Measurements from ENCODE around the gene DLG1. TPM values are rescaled to one million over a fixed set of nuclear protein-coding genes. Genes with fewer than 3 reads are reported as not detected.

Gene DLG1
- total and polyA plus RNA-seq, 2 experiments from 2014 or later = 27.6 to 98.0 TPM

GRCh38 chr3:197216914-197217313 is 81.5 kb downstream of the DLG1 start:
- Mint-ChIP-seq H3K4me3 (no peak overlapping the region), H3K9me3 (no peaks in the 10 kb centered on the region), H3K36me3 (ENCODE audit: low read depth) (no peaks in the 10 kb centered on the region), H3K27me3 (ENCODE audit: insufficient read depth, low read depth, poor library complexity) (peaks cover 5% of the 10 kb centered on the region), H3K27ac (no peak overlapping the region), H3K4me1 (peaks cover 38% of the 10 kb centered on the region)
- Histone ChIP-seq H3K27ac (ENCODE audit: low read depth) (no peak overlapping the region), H4K20me1 (replicated peaks; ENCODE audit: insufficient read depth) (peaks cover 1% of the 10 kb centered on the region; the same call in 1 of the 2 replicates), H3K4me1 (ENCODE audit: insufficient read depth) (peaks cover 10% of the 10 kb centered on the region), H3K4me2 (no peak overlapping the region), H3K36me3 (ENCODE audit: insufficient read depth) (no peaks in the 10 kb centered on the region), H3F3A (replicated peaks; ENCODE audit: low read depth) (no peaks in the 10 kb centered on the region), H3K4me3 (no peak overlapping the region), H3K9me2 (ENCODE audit: insufficient read depth) (no peaks in the 10 kb centered on the region), H3K27me3 (ENCODE audit: insufficient read depth) (no peaks in the 10 kb centered on the region), H3K79me2 (replicated peaks; ENCODE audit: insufficient read depth) (peaks cover 95% of the 10 kb centered on the region), H2AFZ (no peak overlapping the region)
- TF ChIP-seq ZNF462 (CRISPR knock-in tag; IDR thresholded peaks at IDR 0.05) (no peak), STAT1 (IDR thresholded peaks at IDR 0.05; ENCODE audit: unreplicated experiment) (no peak), REST (IDR thresholded peaks at IDR 0.05; ENCODE audit: unreplicated experiment) (no peak), POLR2AphosphoS5 (IDR thresholded peaks at IDR 0.05; ENCODE audit: low read depth) (no peak), ZNF114 (CRISPR knock-in tag; IDR thresholded peaks at IDR 0.05) (no peak), JUNB (IDR thresholded peaks at IDR 0.05; ENCODE audit: unreplicated experiment) (no peak), ZNF331 (CRISPR knock-in tag; IDR thresholded peaks at IDR 0.05; ENCODE audit: low read depth) (no peak), CREB1 (CRISPR knock-in tag; IDR thresholded peaks at IDR 0.05; ENCODE audit: low read depth) (no peak), NANOG (IDR thresholded peaks at IDR 0.05; ENCODE audit: borderline replicate concordance) (no peak), EZH2phosphoT487 (IDR thresholded peaks at IDR 0.05; ENCODE audit: unreplicated experiment) (no peak), EZH2 (IDR thresholded peaks at IDR 0.05; ENCODE audit: low read depth, unreplicated experiment) (no peak)
- TF ChIP-seq, protein P1, sequence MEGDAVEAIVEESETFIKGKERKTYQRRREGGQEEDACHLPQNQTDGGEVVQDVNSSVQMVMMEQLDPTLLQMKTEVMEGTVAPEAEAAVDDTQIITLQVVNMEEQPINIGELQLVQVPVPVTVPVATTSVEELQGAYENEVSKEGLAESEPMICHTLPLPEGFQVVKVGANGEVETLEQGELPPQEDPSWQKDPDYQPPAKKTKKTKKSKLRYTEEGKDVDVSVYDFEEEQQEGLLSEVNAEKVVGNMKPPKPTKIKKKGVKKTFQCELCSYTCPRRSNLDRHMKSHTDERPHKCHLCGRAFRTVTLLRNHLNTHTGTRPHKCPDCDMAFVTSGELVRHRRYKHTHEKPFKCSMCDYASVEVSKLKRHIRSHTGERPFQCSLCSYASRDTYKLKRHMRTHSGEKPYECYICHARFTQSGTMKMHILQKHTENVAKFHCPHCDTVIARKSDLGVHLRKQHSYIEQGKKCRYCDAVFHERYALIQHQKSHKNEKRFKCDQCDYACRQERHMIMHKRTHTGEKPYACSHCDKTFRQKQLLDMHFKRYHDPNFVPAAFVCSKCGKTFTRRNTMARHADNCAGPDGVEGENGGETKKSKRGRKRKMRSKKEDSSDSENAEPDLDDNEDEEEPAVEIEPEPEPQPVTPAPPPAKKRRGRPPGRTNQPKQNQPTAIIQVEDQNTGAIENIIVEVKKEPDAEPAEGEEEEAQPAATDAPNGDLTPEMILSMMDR (conservative IDR thresholded peaks at IDR 0.05; ENCODE audit: low read depth in 2 of 2) = no peak
- TF ChIP-seq, protein P2, sequence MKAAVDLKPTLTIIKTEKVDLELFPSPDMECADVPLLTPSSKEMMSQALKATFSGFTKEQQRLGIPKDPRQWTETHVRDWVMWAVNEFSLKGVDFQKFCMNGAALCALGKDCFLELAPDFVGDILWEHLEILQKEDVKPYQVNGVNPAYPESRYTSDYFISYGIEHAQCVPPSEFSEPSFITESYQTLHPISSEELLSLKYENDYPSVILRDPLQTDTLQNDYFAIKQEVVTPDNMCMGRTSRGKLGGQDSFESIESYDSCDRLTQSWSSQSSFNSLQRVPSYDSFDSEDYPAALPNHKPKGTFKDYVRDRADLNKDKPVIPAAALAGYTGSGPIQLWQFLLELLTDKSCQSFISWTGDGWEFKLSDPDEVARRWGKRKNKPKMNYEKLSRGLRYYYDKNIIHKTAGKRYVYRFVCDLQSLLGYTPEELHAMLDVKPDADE (IDR thresholded peaks at IDR 0.05) = no peak
- ATAC-seq (no peak), DNase-seq (ENCODE audit: low spot score) (no peak)
